Astrocyte (in vitro differentiated cells and primary cell): Measurements from ENCODE around the gene TIMM22. TPM values are rescaled to one million over a fixed set of nuclear protein-coding genes. Genes with fewer than 3 reads are reported as not detected.

Experiments
- DNase-seq: peaks from one replicate; pipeline ENCODE4 v3.0.0-alpha.2; 2010; ENCODE audit warnings: low read depth
- FAIRE-seq: peaks from 2 replicates; lab custom pipeline; 2011; peaks lifted over from hg19 to GRCh38; lab: Jason Lieb, UNC
- H2AFZ ChIP-seq: 2 replicates; pipeline ENCODE4 v1.6.0; 2012; ENCODE audit warnings: low read depth, low read length, inconsistent platforms
- H3K27ac ChIP-seq: 2 replicates; pipeline ENCODE4 v1.5.1; 2011; ENCODE audit warnings: low read depth, low read length, inconsistent platforms
- H3K27me3 ChIP-seq: 2 replicates; pipeline ENCODE4 v1.6.0; 2011; ENCODE audit warnings: low read length, inconsistent platforms; ENCODE audit not compliant: insufficient read depth
- H3K36me3 ChIP-seq: 2 replicates; pipeline ENCODE4 v1.5.1; 2011; ENCODE audit warnings: low read length, inconsistent platforms; ENCODE audit not compliant: insufficient read depth
- H3K4me1 ChIP-seq: 2 replicates; pipeline ENCODE4 v1.5.1; 2011; ENCODE audit warnings: low read length, inconsistent platforms; ENCODE audit not compliant: insufficient read depth
- H3K4me2 ChIP-seq: 2 replicates; pipeline ENCODE4 v1.6.0; 2012; ENCODE audit warnings: low read length, inconsistent platforms
- H3K4me3 ChIP-seq: 2 replicates; pipeline ENCODE4 v1.5.1; 2011; ENCODE audit warnings: low read depth, mild to moderate bottlenecking, low read length, inconsistent platforms; ENCODE audit not compliant: insufficient read depth
- H3K79me2 ChIP-seq: 2 replicates; pipeline ENCODE4 v1.6.0; 2012; ENCODE audit warnings: mild to moderate bottlenecking, low read length, inconsistent platforms; ENCODE audit not compliant: insufficient read depth
- H3K9ac ChIP-seq: 2 replicates; pipeline ENCODE4 v1.6.0; 2012; ENCODE audit warnings: mild to moderate bottlenecking, low read length, inconsistent platforms
- H3K9me3 ChIP-seq: 2 replicates; pipeline ENCODE4 v1.5.1; 2012; ENCODE audit warnings: low read depth, mild to moderate bottlenecking, low read length, inconsistent platforms; ENCODE audit not compliant: insufficient read depth
- H4K20me1 ChIP-seq: 2 replicates; pipeline ENCODE4 v1.6.0; 2012; ENCODE audit warnings: low read length, inconsistent platforms; ENCODE audit not compliant: insufficient read depth
- H3K27ac Mint-ChIP-seq: one replicate; pipeline ENCODE4 v1.8.0; 2021; ENCODE audit warnings: mild to moderate bottlenecking, mixed read lengths; ENCODE audit not compliant: unreplicated experiment
- H3K27me3 Mint-ChIP-seq: one replicate; pipeline ENCODE4 v1.8.0; 2021; ENCODE audit warnings: low read depth, mixed read lengths; ENCODE audit not compliant: unreplicated experiment
- H3K36me3 Mint-ChIP-seq: one replicate; pipeline ENCODE4 v1.8.0; 2021; ENCODE audit warnings: low read depth, mixed read lengths; ENCODE audit not compliant: unreplicated experiment
- H3K4me1 Mint-ChIP-seq: one replicate; pipeline ENCODE4 v1.8.0; 2021; ENCODE audit warnings: low read depth, mixed read lengths; ENCODE audit not compliant: unreplicated experiment
- H3K4me3 Mint-ChIP-seq: one replicate; pipeline ENCODE4 v1.8.0; 2021; ENCODE audit warnings: mild to moderate bottlenecking, moderate library complexity, mixed read lengths; ENCODE audit not compliant: unreplicated experiment
- H3K9me3 Mint-ChIP-seq: one replicate; pipeline ENCODE4 v1.8.0; 2021; ENCODE audit warnings: mild to moderate bottlenecking, mixed read lengths; ENCODE audit not compliant: unreplicated experiment
- CTCF ChIP-seq: IDR thresholded peaks from 2 replicates; pipeline ENCODE4 v1.5.1; 2011; ENCODE audit warnings: low read depth, mild to moderate bottlenecking, inconsistent platforms, low read length, moderate library complexity; ENCODE audit not compliant: insufficient read depth
- EZH2 ChIP-seq: IDR thresholded peaks from 2 replicates; pipeline ENCODE4 v1.6.1; 2012; ENCODE audit warnings: mild to moderate bottlenecking, low read length, inconsistent platforms; ENCODE audit not compliant: insufficient read depth
- total RNA-seq: library from RNA; stranded (reverse); gene quantifications from 2 replicates; pipeline ENCODE4 v1.2.1, GENCODE V29; 2021

The TIMM22 gene
- total RNA-seq, 1 donor from 2014 or later: 20.0 TPM

- H3K9me3 ChIP-seq: no peaks in the 10 kb centered on the region
- peaks cover 13% of the 10 kb centered on the region for H4K20me1 ChIP-seq
- peaks cover 4% of the 10 kb centered on the region for H3K36me3 ChIP-seq
- H2AFZ ChIP-seq: no peak overlapping the region
- no peak overlapping the region for H3K27ac ChIP-seq
- no peak overlapping the region for H3K4me3 ChIP-seq
- Mint-ChIP-seq H3K4me1 (no peaks in the 10 kb centered on the region), H3K27ac (no peak overlapping the region), H3K27me3 (no peaks in the 10 kb centered on the region), H3K9me3 (no peaks in the 10 kb centered on the region), H3K36me3 (peaks cover 6% of the 10 kb centered on the region), H3K4me3 (no peak overlapping the region)
- H3K4me2 ChIP-seq: no peak overlapping the region
- DNase-seq (no peak), FAIRE-seq (no peak)
- no peak for TF ChIP-seq CTCF
- TF ChIP-seq EZH2: no peak
- H3K4me1 ChIP-seq: no peaks in the 10 kb centered on the region
- H3K9ac ChIP-seq: no peak overlapping the region
- no peaks in the 10 kb centered on the region for H3K79me2 ChIP-seq
- H3K27me3 ChIP-seq: no peaks in the 10 kb centered on the region
Measured at GRCh38 chr17:1011760-1012735, 15.1 kb downstream of the TIMM22 start.

DNA sequence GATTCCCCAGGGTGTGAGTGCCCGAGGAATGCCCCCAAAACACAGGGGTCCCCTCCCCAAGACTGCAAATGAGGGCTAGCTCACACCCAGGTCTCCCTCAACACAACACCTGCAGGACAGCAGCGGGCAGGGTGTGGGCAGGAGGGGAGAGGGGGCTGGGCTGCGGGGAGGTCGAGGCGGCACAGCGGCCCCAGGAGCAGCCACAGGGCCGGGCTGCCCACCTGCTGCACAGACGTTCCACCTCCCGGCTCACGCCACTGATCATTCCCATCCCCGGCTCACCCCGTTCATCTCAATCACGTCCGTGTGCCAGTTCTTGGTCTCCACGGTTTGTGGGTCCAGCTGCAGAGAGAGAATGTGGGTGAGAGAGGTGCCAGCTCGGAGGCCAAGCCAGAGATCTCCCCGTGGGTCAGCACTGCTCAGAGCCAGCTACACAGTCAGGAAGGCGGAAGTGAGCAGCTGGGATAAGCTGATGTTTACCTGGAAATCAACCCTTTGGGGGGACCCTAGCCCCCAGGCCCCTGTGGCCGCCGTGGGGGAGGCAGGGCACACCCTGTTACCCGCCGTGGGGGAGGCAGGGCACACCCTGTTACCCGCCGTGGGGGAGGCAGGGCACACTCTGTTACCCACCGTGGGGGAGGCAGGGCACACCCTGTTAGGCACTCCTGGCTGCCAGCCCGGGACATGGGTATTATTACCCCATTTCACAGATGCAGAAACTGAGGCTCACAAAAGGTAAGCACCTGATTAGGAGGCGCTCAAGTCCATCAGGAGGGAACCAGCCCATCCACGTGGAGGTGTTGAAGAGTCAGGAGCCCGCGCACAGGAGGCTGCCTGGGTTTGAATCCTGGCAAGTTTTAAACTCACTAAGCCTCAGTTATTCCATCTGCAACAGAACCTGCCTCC is 16.1 kb downstream of the TIMM22 start:
- FAIRE-seq (no peak), DNase-seq (no peak)
- no peaks in the 10 kb centered on the region for H3K36me3 ChIP-seq
- Mint-ChIP-seq H3K4me1 (no peaks in the 10 kb centered on the region), H3K27ac (no peak overlapping the region), H3K27me3 (no peaks in the 10 kb centered on the region), H3K9me3 (no peaks in the 10 kb centered on the region), H3K4me3 (no peak overlapping the region), H3K36me3 (peaks cover 2% of the 10 kb centered on the region)
- H3K9ac ChIP-seq: no peak overlapping the region
- H4K20me1 ChIP-seq: peaks cover 5% of the 10 kb centered on the region
- TF ChIP-seq EZH2 (no peak), CTCF (no peak)
- no peak overlapping the region for H3K4me2 ChIP-seq
- H2AFZ ChIP-seq: no peak overlapping the region
- H3K4me1 ChIP-seq: no peaks in the 10 kb centered on the region
- H3K9me3 ChIP-seq: no peaks in the 10 kb centered on the region
- H3K27ac ChIP-seq: no peak overlapping the region
- H3K27me3 ChIP-seq: no peaks in the 10 kb centered on the region
- H3K4me3 ChIP-seq: no peak overlapping the region
- H3K79me2 ChIP-seq: no peaks in the 10 kb centered on the region
